HPDE6-E6E7 (cell line): ENCODE results near the gene ASB1.

Source experiments
- DNase-seq: peaks from one replicate; pipeline ENCODE4 v3.0.0; 2011; ENCODE audit warnings: missing footprints; ENCODE audit errors: extremely low spot score

ASB1 gene, protein sequence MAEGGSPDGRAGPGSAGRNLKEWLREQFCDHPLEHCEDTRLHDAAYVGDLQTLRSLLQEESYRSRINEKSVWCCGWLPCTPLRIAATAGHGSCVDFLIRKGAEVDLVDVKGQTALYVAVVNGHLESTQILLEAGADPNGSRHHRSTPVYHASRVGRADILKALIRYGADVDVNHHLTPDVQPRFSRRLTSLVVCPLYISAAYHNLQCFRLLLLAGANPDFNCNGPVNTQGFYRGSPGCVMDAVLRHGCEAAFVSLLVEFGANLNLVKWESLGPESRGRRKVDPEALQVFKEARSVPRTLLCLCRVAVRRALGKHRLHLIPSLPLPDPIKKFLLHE

DNA sequence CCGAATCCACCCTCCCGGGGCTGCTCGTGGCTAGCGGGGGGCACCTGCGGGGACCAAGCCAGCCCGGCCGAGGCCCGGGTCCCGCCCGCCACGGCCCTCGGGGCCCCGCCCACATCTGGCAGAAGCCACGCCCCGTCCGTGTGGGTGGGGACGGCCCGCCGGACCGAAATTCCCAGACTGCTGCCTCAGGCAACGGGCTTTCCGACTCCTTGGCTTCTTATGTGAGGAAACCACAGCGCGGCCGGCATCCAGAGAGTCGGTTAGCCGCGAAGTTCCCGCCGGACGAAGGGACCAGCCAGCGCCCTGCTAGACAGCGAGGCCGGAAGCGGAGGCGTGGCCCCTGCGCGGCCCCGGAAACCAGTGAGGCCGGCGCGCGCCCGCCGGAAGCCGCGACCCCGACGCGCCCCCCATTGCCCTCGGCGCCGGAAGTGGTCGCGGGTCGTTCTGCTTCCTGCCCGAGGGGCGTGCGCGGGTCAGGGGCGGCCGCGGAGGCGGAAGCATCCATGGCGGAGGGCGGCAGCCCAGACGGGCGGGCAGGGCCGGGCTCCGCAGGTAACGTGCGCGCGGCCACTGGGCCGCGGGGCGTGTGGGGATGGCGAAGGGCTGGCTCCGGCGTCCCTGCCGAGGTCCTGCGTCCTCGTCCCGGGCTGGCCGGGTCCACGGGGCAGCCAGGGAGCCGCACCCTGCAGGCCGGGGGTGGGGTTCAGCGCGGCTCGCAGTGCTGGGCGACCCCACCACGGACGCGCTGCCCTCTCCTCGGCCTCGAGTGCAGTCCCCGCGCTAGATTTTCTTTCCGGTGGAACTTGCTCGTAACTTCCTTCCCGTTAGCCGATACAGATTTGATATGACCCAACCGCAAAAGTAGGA is at the start of gene ASB1:
Gene ASB1, plus strand, starts transcription at position 360 of the 867 bp plus-strand sequence. Its CDS starts 144 bp downstream, at position 504.
- peak; percentile 58 for DNase-seq

DNA sequence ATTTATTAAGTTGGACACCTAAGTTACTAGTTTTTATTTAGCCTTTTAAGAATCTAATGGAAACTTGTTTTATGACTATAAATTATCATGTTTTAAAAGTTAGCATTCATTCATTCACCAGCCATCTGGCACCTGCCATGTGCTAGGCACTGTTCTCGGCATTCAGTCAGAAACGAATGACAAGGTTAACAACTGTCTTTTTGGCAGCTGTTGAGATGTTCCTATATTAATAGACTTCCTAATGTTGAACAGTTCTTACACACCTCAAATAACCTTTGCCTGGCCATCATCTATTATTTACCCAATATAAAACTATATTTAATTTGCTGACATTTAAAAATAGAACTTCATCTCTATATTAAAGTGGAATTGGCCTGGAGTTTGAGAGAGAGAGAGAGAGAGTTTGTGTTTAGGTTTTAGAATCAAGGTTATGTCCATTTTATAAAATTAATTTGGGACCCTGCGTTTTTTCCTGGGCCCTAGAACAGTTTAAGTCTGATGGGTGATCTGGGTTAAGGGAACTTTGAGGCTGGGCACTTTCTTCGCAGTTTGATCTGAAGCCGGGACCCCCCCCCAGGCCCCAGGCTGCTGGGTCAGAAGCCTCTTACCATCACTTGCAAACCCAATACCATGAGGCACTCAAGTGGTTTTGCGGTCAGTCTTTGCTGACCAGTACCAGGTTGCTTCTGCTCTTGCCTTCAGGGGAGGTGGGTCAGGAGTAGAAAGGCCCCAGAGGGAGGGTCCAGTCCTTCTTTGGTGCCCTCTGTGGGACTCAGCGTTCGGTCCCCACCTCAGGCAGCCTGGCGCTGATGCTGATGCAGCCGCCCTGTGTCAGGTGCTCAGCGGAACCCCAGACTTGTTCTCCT is 48.3 kb upstream of the ASB1 start:
- DNase-seq, result no peak

DNA sequence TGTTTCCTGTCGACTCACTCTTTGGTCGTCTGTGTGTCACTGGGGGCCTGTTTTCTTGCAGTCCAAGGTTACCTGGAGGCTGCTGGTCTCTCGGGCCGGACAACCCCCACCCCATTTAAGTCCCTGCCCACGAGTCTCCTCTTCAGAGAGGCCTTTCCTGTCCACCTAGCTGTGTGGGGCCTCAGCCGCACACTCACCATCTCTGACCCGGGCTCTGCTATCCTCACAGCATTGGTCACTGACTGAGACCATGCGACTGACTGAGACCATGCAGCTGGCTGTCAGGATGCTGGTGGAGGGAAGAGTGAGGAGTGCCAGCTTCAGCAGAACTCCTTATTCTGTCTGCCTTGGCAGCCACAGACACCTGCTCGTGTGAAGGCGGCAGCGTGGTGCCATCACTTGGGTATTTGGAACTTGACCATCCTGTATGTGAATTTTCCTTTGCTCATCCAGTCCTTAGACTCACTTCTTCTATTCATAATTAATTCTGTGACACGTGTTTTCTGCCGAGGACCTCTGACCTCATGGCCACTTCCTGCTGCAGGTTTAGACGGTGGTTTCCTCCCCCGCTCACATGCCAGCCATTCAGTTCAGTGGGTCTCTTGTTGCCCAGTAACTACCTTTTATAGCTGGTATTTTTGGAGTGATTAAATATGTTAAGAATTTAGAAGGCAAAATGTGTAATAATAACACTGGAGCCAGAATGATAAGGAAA is 47.5 kb upstream of the ASB1 start:
- peak; percentile 34 for DNase-seq

DNA sequence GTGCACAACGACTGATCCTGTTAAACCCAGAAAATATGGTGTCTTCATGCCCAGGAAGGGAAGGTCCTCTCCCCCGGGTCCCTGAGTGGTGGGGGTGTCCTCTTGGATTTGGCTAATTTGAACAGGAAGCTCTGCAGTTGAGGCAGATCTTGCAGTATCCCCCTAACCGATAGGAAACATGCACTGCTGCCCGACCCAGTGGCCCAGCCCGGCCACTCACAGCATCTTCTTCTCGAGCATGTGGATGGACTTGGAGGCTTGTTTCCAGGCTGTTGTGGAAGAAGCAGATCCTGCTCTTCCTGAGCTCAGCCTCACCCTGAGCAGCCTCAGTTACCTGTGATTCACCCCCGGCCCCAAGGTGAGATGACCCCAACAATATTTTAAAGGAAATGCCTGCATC is 46.4 kb upstream of the ASB1 start:
- DNase-seq, result no peak

DNA sequence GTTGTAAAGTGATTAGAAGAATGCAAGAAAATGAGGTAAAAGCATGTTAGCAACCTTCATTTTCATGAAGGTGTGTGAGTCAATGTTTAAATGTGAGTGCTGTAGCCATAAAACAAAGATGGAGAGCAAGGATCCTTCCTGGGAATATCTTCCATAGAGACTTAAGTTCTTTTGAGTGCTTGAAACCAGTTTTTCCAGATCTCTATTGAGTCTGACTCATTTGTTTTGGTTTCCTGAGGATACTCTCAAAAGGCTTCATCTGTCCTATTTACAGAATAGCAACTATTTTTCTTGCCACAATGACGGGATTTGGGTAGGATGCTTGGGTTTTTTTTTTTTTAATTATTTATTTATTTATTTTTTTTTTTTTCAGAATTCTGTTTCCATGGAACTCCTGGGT is 45.9 kb upstream of the ASB1 start:
- peak; percentile 73 for DNase-seq

DNA sequence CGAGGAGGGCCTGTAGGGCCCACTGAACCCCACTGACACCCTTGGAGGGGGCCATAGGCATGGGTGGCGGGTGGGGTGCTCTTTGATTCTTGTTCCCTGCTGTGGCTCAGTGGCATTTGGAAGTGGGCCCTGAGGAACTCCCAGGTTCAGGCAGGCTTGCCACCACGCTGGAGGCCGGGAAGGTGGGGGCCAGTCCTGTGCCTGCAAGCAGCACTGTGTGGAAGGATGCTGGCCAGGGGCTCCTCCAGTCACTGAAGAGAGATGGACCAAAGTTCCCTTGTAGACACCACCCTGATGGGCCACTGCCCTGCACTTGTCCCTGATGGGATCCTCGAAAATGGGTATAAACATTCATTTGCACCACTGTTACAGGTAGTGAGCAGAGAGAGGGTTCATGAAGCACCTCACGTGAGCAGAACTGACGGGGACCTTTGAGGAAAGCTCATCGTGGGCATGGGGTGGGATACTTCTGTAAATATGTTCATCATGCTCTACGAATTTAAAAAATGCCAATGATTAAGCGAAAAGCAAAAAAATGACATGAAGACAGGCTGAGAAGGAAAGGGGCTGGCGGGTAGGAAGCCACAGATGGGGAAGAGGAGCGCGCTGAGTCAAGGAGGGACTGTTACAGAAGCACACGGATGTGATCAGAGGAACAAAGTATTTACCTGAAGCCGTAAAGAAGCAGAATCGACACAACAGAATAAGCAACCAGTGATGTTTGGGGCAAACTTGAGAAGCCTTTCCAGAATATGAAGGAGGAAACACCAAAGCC is 45.2 kb upstream of the ASB1 start:
- no peak for DNase-seq

DNA sequence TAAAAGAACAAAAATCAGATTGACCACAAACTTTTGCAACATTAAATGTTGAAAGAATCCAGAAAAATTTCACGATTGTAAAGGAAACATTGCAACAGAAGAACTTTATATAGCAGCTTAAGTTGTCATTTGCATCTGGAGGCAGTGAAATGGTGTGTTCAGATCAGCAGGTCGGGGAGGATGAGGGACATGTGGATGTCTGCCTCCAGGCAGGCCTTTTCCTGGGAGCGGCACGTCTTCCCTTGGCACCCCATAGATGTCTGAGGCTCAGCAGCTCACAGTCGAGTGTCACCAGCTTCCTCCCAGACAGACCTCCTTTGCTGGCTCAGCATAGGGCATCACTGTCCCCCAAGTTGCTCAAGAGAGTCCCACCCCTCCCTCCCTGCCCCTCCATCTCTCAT is 44.3 kb upstream of the ASB1 start:
- DNase-seq, result no peak

DNA sequence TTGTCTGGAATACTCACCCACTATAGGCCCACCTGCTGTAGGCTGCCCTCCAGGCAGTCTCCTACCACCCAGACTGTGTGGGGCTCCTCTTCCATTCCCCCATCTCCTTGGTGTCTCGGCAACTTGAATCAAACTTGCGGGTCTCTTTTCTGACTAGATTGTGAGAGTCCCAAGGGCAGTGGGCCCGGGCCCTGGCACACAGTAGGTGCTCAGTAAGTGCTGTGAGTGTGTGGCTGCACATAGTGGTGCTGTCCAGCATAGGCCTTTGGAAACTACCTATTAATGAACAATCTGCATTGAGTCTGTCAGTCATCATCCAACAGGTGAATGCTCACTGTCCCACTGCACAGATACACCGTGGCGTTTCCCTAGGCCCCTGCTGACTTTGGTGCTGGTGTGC is 43.6 kb upstream of the ASB1 start:
- no peak for DNase-seq

DNA sequence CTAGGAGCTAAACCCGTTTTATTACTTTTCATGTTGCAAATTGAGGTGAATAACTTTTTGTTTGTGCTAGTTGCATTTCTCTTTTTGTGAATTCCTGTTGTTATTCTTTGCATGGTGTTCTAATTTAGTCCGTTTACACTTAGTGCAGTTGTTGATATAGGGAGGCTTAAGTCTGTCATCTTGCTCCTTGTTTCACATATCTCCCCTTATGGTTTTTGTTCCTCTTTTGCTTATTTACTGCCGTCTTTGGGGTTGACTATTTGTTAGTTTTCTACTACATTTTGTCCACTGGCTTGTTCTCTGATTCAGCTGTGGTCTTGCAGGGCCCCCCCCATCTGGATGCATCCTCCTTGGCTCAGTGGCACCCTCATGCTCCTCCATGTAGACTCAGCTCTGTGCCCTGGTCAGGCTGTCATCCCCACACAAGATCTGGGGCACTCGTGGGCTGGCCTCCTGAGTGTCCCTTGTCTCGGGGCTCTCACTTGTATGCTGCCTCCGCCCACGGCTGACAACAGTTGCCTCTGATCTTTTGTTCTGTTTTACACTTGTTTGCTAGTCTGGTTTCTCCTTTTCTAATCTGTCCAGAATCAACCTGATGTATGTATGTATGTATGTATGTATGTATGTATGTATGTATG is 42.9 kb upstream of the ASB1 start:
- no peak for DNase-seq

DNA sequence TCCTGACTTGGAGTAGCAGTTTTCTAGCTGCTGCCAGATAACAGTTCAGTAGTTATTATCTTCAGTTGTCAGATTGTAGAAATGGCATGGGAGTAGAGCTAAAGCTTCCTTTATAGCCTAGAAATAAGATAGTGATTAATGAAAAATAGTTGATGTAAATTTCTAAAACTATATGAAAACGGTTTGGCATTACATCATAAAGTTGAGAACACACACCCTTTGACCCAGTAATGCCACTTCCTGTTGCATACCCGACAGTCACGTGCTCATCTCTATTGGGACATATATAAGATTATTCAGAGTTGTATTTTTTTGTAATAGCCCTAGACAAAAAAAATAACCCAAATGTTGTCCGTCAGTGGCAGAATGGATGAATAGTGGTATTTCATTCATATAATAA is 39.4 kb upstream of the ASB1 start:
- DNase-seq, result no peak

DNA sequence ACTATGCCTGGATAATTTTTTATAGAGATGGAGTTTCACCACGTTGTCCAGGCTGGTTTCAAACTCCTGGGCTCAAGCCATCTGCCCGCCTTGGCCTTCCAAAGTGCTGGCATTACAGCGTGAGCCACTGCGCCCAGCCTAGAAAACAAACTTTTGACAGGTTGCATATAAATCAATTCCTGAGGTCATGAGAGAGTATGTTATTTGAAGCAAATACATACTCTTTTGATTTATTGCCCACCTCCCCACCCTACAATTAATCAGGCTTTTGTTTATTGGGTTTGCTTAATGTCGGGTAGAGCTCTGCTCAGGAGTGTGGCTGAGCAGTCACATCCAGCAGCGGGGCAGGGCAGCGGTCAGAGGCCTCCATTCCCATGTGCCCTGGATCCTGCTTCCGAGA is 37.9 kb upstream of the ASB1 start:
- DNase-seq, result no peak

DNA sequence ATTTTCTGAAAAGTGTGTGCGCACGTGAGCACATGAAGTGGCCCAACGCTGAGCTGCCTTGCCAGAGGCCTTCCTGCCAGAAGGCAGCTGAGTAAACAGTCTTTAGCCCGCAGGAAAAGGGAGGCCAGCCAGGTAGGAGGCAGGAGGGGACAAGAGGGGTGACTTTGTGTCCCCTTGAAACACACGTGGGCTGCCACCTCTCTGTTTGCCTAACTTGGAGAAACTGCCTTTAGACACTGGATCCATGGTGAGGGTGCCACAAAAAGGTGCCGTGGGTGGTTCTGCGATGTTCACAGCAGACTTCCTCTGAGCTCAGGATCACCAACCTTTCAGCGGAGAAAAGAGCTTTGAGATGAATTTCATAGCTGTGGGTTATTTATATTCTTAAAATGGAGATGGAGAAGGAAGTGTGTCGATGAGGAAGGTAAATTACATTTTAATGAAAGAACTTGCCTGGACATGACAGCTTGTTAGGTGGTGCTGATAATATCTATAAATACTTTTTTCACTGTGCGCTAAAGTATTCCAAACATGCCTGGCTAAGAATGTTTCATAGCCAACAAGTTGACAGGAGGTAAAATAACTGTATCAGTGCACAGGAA is 36.6 kb upstream of the ASB1 start:
- peak; percentile 49 for DNase-seq

DNA sequence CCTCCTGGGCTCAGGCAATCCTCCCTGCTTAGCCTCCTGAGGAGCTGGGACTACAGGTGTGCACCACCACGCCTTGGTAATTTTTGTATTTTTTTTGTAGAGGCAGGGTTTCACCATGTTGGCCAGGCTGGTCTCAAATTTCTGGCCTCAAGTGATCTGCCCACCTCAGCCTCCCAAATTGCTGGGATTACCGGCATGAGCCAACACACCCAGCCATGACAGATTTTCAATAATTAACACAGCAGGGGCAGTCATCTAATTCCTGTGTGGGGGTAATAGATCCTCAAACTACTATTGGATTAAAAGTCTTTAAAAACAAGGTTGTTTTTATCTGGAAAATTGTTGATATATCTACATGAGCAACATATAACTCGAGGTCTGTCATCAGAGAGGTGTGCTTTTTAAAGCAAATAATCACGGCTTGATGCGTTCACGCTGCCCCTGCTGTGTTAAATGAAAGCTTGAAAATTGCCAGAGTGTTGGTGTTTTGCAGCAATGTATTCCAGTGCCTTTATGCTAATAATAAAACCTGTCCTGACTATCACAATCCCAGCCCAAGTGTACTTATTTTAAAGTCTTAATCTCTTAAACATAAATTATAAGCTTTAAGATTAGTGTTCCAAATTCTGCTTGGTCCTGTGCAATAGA is 35.6 kb upstream of the ASB1 start:
- no peak for DNase-seq

DNA sequence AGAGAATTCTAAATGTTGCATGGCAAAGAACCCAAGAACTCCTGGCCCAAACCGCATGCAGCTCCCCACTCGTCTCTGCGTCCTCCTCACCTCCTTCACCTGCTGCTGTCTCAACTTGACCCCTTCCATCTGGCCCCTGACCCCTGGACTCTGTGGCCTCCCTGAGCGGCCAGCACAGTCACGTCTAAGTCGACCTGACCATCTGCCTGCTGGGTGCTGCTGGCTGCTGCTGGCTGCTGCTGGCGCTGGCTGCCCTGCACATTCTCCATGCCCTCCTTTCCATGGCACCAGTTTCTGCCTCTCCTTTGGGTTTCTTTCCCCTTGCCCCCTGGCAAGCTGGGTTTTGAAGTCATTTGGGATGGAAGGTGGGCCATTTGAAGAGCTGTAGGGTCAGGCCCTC is 30.1 kb upstream of the ASB1 start:
- DNase-seq, result no peak

DNA sequence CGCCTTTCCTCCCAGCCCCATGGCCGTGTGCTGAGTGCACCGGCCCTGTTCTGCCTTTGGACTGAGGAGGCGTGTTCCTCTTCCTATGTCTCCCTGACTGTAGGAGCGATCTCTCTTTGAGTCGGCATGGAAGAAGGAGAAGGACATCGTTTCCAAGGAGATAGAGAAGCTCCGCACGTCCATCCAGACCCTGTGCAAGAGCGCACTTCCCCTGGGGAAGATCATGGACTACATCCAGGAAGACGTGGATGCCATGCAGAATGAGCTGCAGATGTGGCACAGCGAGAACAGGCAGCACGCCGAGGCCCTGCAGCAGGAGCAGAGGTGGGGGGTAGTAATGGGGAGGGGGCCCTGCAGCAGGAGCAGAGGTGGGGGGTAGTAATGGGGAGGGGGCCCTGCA is 29.4 kb upstream of the ASB1 start:
- DNase-seq, result no peak

DNA sequence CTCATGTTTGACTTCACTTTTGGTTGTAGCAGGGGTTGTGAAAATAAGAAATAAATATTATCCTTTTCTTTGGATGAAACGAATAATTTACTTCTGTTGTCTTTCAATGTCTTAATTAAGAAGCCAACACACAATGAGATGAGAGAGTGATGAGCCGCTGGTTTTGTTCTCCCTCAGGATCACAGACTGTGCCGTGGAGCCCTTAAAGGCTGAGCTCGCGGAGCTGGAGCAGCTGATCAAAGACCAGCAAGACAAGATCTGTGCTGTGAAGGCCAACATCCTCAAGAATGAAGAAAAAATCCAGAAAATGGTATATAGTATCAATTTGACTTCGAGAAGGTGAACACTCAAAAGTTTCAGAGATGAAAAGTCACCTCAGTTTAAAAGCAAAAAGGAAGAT is 28.1 kb upstream of the ASB1 start:
- no peak for DNase-seq

DNA sequence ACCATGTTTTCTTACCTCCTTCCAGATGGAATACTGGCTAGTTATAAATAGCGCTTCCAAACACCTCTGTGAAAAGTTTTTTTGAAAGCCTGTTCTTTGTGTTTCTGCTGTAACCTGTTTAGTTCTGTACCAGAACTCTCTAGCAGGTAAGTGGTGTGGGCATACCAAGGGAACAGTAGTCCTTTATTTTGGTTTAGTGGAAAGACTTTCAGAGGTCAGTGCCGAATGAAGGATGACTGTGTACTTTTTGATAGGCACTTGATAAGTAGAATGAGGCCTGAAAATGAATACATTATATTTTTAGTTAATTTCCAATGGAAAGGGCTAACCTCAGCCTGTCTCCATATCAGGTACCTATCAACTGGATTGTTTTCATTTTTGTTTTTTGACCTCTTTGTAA is 27.6 kb upstream of the ASB1 start:
- DNase-seq, result no peak

DNA sequence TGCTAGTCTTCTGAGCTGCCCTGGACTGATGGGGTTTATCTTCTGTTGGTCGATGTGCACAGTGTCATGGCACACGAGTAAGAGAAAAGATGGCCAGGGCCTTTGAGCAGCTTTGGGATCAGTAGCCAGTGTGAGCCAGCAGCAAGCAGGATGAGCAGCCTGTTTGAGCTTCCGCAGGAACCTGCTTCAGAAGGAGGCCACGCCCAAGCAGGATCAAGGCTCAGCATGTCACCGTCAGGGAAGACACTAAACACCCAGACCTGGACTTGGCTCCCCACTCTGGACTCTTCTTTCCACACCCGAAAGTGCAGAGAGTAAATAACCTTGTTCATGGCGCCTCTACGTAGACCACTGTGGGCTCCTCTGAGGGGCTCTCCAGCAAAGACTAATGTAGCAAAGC is 25.2 kb upstream of the ASB1 start:
- no peak for DNase-seq

DNA sequence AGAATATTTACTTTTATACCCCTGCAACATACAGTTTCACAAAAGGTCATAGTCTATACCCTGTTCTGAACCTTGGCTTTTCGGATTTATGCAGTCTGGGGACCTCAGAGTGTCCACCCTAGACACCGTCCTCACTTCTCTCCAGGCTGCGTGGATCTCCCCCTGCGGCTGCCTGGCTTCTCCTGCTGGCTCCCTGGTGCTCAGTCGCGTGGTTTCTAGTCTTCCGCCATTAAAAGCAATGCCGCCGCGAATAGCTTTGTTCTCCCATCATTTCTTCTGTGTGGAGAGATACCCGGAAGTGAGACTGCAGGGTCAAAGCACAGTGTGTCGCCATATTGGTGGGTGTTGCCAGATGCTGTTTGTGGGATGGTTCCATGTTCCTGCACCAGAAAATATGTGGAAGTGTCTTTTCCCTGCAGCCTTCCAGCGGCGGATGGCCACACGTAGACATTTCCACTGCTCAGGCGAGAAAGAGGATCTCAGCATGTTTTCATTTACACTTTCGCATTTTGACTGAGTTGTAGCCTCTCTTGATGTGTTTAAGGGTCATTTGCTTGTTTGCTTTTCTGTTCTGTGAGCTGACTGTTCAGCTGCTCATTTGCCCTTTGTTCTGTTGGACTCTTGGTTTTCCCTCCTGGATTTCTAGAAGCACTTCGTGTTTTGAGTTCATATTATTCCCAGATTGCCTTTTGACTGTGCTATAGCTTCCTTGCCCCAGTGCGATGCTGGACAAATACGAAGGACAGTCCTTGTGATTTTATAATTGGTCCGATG is 22.9 kb upstream of the ASB1 start:
- DNase-seq, result no peak
